ENCODE results near the gene CAPN13. TPM values are rescaled to one million over a fixed set of nuclear protein-coding genes. Genes with fewer than 3 reads are reported as not detected.

Gene CAPN13
- total and polyA plus RNA-seq, 3 donors from 2014 or later: 0.57 to 2.7 (median 2.2) TPM

DNA sequence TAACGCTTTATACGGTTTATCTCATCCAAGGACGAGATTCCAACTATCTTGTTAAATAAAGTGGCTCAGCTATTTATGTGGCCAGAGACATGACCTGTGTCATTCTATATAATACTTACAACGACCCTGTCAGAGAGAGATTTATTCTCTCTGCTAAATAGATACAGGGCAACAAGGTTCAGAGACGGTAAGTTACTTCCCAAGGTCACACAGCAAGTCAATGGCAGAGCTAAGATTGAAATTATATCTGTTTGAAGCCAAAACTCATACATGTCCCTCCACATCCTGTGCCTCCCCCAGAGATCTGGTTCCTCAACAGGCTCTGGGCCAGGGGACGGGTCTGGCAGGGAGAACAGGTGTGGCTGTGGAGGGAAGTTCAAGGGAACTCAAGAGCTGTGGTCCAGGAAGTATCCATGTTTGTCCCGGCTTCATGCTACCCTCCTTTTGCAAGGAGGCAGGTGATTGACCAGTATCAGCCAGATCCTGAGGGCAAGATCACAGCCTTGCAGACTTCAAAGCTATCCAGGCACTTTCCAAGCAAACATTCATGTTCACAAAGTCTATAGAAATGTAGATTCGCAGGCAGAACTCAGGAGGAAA lies 99.8 kb downstream of the CAPN13 start:
- 45 to 50% methylated on average over 8 of the region's 8 CpGs for WGBS, 2 donors
- intact Hi-C loops (cut with DNase I; ENCODE audit: low total_unique reads): loop anchor here (10.0 kb wide), 3 partner anchors 473 to 533 kb away; partner anchors contain the start of gene LBH
- TF ChIP-seq POLR2A (IDR thresholded peaks at IDR 0.05) (no peak), CTCF (IDR thresholded peaks at IDR 0.05) (no peak)
- H3K4me3 ChIP-seq: no peak overlapping the region
- H3K27ac ChIP-seq: no peak overlapping the region
- no peaks in the 10 kb centered on the region for H3K9me3 ChIP-seq
- no peaks in the 10 kb centered on the region for H3K4me1 ChIP-seq
- no peaks in the 10 kb centered on the region for H3K36me3 ChIP-seq (ENCODE audit: low read depth, missing control alignments)
- no peaks in the 10 kb centered on the region for H3K27me3 ChIP-seq
- no peak for DNase-seq

GRCh38 chr2:30706534-30707303 lies 100.5 kb downstream of the CAPN13 start:
- WGBS, 2 donors: 55 to 64% methylated on average over 7 to 12 of the region's 12 CpGs
- peak; percentile 73 for DNase-seq
- H3K36me3 ChIP-seq (ENCODE audit: low read depth, missing control alignments): no peaks in the 10 kb centered on the region
- no peak overlapping the region for H3K4me3 ChIP-seq
- H3K27me3 ChIP-seq: no peaks in the 10 kb centered on the region
- no peaks in the 10 kb centered on the region for H3K4me1 ChIP-seq
- no peak for TF ChIP-seq POLR2A (IDR thresholded peaks at IDR 0.05)
- TF ChIP-seq CTCF (IDR thresholded peaks at IDR 0.05): peak; percentile 36 to 66 (median 44)
- H3K9me3 ChIP-seq: no peaks in the 10 kb centered on the region
- H3K27ac ChIP-seq: no peak overlapping the region
- intact Hi-C loops (cut with DNase I; ENCODE audit: low total_unique reads): loop anchor here (10.0 kb wide), 3 partner anchors 472 to 532 kb away; partner anchors contain the start of gene LBH

DNA sequence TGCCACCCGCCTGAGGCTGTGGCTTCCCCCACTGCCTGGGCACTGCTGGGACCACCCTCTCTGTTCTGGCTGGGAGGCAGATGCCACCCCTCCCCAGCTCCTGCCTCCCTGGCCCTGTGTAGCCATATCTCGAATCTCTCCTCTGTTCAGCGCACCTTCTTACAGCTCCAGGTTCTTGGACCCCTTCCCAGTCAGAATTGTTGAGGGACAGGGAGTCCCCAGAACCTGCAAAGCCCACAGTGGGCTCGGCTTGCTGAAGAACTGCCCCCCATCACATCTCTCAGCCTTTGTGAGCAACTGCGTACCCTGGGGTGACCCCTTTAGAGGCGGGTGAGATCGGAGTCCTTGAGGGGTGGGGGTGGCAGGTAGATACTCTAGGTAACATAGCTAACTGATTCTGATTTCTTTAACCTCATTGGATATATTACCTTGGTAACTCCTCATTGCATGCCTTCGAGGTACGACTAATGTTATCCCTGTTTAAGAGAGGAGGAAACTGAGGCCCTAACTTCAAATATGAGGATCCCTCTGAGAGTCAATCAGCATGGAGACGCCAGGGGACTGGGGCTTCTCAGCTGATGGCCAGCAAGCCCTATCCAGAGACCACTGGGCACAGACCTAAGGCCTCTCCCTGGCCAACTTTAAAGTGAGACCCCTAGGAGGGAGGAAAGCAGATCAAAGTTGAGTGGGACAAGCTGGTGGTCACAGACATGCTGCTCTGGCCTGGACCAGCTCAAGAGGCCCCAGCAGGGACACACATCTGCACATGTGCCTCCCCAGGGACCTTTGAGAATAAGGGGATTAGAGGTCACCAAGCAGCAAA lies 101.3 kb downstream of the CAPN13 start:
- no peaks in the 10 kb centered on the region for H3K4me1 ChIP-seq
- no peak overlapping the region for H3K4me3 ChIP-seq
- no peaks in the 10 kb centered on the region for H3K27me3 ChIP-seq
- no peaks in the 10 kb centered on the region for H3K36me3 ChIP-seq (ENCODE audit: low read depth, missing control alignments)
- WGBS, 2 donors: 91 to 96% methylated on average over 10 of the region's 10 CpGs
- no peak for DNase-seq
- intact Hi-C loops (cut with DNase I; ENCODE audit: low total_unique reads): loop anchor here (10.0 kb wide), 3 partner anchors 471 to 531 kb away; partner anchors contain the start of gene LBH
- TF ChIP-seq CTCF (IDR thresholded peaks at IDR 0.05) (no peak), POLR2A (IDR thresholded peaks at IDR 0.05) (no peak)
- H3K27ac ChIP-seq: no peak overlapping the region
- H3K9me3 ChIP-seq: no peaks in the 10 kb centered on the region

DNA sequence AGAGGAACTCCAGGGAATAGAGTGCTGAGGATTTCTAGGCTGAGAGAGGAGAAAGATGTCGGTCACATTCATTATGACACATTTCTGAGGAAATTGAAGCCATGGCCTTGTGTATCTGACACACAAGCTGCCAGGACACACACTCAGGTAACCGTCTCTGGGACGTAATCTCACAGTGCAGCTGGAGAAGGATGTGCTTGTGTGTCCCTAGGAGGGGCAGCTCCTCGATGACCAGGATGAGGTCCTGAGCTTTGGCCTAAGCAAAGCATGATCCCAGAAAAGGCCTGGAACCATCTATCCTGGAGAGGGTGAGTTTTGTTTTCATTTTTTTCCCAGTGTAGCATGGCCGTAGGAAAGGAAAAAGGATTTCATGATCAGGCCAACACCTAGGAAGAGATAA lies 102.2 kb downstream of the CAPN13 start:
- no peak overlapping the region for H3K27ac ChIP-seq
- no peak for TF ChIP-seq POLR2A (IDR thresholded peaks at IDR 0.05)
- no peak for TF ChIP-seq CTCF (IDR thresholded peaks at IDR 0.05)
- DNase-seq: no peak
- H3K9me3 ChIP-seq: no peaks in the 10 kb centered on the region
- H3K4me3 ChIP-seq: no peak overlapping the region
- no peaks in the 10 kb centered on the region for H3K36me3 ChIP-seq (ENCODE audit: low read depth, missing control alignments)
- H3K27me3 ChIP-seq: no peaks in the 10 kb centered on the region
- 81 to 83% methylated on average over 5 of the region's 5 CpGs for WGBS, 2 donors
- no peaks in the 10 kb centered on the region for H3K4me1 ChIP-seq
- intact Hi-C loops (cut with DNase I; ENCODE audit: low total_unique reads): loop anchor here (10.0 kb wide), 3 partner anchors 470 to 530 kb away; partner anchors contain the start of gene LBH

All from testis (tissue), 3 donors.